LNCaP clone FGC (cell line): ENCODE results near the gene CITED4.

Experiments
- DNase-seq: peaks from one replicate; pipeline ENCODE4 v3.0.0-alpha.2; 2011; ENCODE audit warnings: low read depth
- H3K4me3 ChIP-seq: 2 replicates; pipeline ENCODE4 v1.5.1; 2011; ENCODE audit warnings: mild to moderate bottlenecking, low read depth, low read length, control low read depth
- TF ChIP-seq, protein P1 (sequence below): IDR thresholded peaks from 2 replicates; pipeline ENCODE4 v1.5.1; 2012; ENCODE audit warnings: mild to moderate bottlenecking; ENCODE audit not compliant: control insufficient read depth, insufficient read depth; ENCODE audit errors: extremely low read depth

The CITED4 gene

DNA sequence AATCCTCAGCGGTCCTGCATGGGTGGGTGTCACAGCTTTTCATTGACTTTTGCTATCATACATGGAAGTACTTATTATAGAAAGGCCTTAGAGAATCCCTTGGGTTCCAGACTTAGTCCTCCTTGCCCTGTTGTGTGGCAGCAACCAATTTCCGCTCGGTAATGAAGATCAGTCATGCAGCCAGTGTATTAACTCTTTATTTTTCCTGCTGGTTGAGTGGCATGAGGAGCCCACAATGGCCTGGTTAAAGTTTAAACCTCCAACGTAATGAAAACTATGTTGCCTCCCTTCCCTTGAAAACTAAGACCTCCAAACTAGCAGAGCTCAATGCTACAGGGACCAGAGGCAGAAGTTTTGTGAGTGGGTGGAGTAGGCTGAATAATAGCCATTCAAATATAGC, 20.0 kb downstream of the CITED4 start:
- DNase-seq, result no peak
- TF ChIP-seq, protein P1, sequence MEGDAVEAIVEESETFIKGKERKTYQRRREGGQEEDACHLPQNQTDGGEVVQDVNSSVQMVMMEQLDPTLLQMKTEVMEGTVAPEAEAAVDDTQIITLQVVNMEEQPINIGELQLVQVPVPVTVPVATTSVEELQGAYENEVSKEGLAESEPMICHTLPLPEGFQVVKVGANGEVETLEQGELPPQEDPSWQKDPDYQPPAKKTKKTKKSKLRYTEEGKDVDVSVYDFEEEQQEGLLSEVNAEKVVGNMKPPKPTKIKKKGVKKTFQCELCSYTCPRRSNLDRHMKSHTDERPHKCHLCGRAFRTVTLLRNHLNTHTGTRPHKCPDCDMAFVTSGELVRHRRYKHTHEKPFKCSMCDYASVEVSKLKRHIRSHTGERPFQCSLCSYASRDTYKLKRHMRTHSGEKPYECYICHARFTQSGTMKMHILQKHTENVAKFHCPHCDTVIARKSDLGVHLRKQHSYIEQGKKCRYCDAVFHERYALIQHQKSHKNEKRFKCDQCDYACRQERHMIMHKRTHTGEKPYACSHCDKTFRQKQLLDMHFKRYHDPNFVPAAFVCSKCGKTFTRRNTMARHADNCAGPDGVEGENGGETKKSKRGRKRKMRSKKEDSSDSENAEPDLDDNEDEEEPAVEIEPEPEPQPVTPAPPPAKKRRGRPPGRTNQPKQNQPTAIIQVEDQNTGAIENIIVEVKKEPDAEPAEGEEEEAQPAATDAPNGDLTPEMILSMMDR, result no peak

DNA sequence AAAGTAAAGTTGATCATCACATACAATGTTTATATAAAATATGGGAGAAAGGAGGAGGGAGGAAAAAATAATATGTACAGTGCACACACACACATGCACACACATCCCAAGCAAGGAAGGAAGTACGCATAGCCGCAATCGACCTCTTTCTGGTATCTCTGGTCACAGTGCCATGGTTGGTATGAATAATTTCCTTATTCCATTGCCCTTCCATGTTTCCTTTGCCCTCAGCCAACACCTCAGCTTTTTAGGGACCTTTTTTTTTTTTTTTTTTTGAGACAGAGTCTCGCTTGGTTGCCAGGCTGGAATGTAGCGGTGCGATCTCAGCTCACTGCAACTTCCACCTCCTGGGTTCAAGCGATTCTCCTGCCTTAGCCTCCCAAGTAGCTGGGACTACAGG, 20.6 kb downstream of the CITED4 start:
- no peak for DNase-seq
- H3K4me3 ChIP-seq, result no peak overlapping the region
- TF ChIP-seq, protein P1, result no peak

More for the DNA sequence above, 20.0 kb downstream of the CITED4 start:
- no peak overlapping the region for H3K4me3 ChIP-seq

DNA sequence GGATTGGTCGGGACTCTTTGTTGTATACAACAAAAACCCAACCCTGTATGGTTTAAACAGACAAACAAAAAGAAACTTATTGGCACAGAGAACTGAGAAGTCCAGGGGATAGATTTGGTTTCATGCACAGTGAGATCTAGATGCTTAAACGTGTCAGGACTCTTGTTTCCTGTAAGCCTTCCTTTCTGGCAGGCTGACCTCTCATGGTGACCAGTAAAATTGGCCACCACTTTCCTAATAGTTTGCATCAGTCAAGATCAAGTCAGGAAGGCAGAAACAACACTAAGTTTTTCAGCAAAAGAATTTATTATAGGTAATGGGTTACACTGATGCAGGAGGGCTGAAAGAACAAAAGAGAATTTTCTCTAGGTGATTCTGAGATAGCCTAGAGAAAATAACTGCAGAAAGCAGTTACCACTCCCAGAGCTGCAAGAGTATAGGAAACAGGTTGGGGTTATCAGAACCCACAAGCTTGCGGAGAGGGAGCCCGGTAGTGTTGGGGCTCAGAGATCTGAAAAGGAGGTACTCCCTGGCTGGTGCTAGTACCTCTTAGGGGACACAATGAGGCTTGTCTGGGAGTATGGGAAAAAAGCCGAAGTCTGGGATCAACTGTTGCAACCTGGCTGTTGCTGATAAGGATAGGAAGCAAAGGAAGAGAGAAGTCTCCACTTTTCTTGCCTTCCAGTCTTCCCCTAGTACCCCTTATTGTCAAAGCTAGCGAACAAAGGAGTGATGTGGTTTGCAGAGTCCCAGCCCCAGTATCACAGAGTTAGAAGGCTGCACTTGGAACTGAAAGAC, 21.4 kb downstream of the CITED4 start:
- no peak overlapping the region for H3K4me3 ChIP-seq
- no peak for DNase-seq
- TF ChIP-seq, protein P1, result no peak

DNA sequence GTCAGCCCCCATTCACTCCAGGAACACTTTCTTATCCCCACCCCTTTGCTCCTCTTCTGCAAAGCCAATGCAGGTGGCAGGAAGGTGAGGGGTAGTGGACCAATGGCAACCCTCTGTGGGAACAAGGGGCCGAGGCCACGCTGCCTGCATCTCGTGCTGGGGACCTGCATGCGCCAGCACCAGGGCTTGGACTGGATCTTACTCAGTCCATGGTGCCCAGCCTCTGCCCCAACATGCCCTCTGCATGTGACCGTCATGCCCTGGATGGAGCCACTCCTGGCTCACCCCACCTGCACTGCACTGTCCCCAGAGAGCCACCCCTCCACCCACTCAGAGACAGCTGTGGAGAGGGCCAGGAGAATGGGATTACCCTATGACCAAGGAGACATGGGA, 22.2 kb downstream of the CITED4 start:
- no peak for DNase-seq
- no peak overlapping the region for H3K4me3 ChIP-seq
- TF ChIP-seq, protein P1, result no peak

DNA sequence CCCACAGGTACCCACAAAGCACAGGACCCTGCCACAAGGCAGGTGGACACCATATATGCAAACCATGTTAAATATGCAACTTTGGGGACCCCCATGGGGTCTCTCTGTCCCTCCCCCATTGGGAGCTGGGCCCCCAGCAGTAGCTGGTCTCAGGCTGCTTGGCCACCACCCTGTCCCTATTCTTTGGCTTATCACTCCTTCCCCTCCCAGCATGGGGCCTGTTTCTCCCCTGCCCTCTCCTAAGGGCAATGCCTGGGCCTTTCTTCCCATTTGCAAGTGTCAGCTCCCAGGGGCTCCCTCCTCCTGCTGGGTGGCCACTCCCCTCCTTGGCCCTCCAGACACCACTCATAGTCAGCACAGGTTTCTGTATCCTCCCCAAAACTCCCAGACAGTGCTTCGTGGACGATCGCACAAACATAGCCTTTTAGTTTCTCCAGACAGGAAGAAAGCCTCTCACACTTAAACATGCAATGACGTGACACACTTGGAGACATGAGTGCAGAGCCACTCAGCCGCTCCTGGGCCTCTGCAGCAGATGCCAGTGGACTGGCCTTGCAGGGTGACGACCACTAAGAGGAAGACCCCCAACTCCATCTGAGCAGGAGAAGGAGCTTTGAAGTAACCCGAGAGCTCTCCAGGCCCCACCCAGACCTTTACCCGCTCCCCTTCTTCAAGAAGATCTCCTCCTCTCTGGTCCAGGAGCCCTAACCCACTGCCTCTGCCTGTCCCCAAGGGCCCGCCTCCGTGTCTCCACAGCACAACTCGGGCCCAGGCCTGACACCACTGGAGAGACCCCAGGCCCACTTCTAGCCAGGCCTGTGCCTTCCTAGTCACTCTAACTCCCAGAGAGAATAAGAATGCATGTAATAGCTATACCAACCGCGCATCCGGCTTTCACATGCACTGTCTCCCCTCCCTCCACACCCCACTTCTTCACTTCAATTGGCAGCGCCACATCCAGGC, 22.9 kb downstream of the CITED4 start:
- DNase-seq, result no peak
- TF ChIP-seq, protein P1, result no peak
- H3K4me3 ChIP-seq, result no peak overlapping the region

DNA sequence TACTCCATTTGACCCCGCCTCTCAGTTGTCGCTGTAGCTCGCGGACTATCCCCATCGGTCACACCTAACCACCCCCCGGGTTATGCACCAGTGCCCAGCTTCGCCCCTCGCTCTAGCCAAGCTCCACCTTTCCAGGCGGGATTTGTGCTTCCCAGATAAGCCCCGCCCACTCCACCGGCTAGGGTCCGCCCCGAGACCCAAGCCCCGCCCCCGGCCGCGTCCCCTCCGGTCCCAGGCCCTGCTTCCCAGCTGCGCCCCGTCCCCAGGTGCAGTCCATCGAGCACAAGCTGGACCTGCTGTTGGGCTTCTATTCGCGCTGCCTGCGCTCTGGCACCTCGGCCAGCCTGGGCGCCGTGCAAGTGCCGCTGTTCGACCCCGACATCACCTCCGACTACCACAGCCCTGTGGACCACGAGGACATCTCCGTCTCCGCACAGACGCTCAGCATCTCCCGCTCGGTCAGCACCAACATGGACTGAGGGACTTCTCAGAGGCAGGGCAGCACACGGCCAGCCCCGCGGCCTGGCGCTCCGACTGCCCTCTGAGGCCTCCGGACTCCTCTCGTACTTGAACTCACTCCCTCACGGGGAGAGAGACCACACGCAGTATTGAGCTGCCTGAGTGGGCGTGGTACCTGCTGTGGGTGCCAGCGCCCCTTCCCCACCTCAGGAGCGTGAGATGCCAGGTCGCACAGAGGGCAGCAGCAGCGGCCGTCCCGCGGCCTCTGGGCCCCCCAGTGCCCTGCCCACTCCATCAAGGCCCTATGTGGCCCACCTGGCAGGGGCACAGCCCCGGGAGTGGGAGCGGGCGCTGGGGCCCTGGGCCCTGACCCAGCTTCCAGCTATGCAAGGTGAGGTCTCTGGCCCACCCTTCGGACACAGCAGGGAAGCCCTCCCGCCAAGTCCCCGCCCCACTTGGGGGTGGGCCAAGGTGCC, 23.9 kb downstream of the CITED4 start:
- no peak for DNase-seq
- no peak overlapping the region for H3K4me3 ChIP-seq
- TF ChIP-seq, protein P1, result no peak
